ENCODE results near the gene PARP8.
"Not testable (repeated sequence)": the region's sequence is repeated elsewhere in the genome, so short reads cannot be mapped to it uniquely, and the experiment has no call there.

Gene PARP8

GRCh38 chr5:50675385-50675784, 8.9 kb downstream of the PARP8 start:
- DNase-seq (ENCODE audit: low read depth in 1 of 2, low spot score in 1 of 2) = no peak

GRCh38 chr5:50679554-50679953, 13.1 kb downstream of the PARP8 start:
- DNase-seq (ENCODE audit: low read depth in 1 of 2, low spot score in 1 of 2) = not testable (repeated sequence)

- DNase-seq (ENCODE audit: low read depth in 1 of 2, low spot score in 1 of 2) = no peak
Observed at GRCh38 chr5:50684721-50685120, 18.3 kb downstream of the PARP8 start.

GRCh38 chr5:50687548-50687947, 21.1 kb downstream of the PARP8 start:
- DNase-seq (ENCODE audit: low read depth in 1 of 2, low spot score in 1 of 2) = no peak

- no peak for DNase-seq (ENCODE audit: low read depth in 1 of 2, low spot score in 1 of 2)
Observed at GRCh38 chr5:50691399-50692016, 25.1 kb downstream of the PARP8 start.

- DNase-seq (ENCODE audit: low read depth in 1 of 2, low spot score in 1 of 2) = no peak
Observed at GRCh38 chr5:50694027-50694590, 27.7 kb downstream of the PARP8 start.

GRCh38 chr5:50694626-50695025, 28.2 kb downstream of the PARP8 start:
- DNase-seq (ENCODE audit: low read depth in 1 of 2, low spot score in 1 of 2) = not testable (repeated sequence)

GRCh38 chr5:50697739-50698138, 31.3 kb downstream of the PARP8 start:
- no peak for DNase-seq (ENCODE audit: low read depth in 1 of 2, low spot score in 1 of 2)

- DNase-seq (ENCODE audit: low read depth in 1 of 2, low spot score in 1 of 2) = no peak
Observed at GRCh38 chr5:50699737-50700136, 33.3 kb downstream of the PARP8 start.

- DNase-seq (ENCODE audit: low read depth in 1 of 2, low spot score in 1 of 2) = no peak
Observed at GRCh38 chr5:50700706-50701105, 34.3 kb downstream of the PARP8 start.

- DNase-seq (ENCODE audit: low read depth in 1 of 2, low spot score in 1 of 2) = no peak
Observed at GRCh38 chr5:50702615-50703366, 36.4 kb downstream of the PARP8 start.

GRCh38 chr5:50703367-50703666, 36.9 kb downstream of the PARP8 start:
- no peak for DNase-seq (ENCODE audit: low read depth in 1 of 2, low spot score in 1 of 2)

- no peak for DNase-seq (ENCODE audit: low read depth in 1 of 2, low spot score in 1 of 2)
Observed at GRCh38 chr5:50704730-50705129, 38.3 kb downstream of the PARP8 start.

- DNase-seq (ENCODE audit: low read depth in 1 of 2, low spot score in 1 of 2) = no peak
Observed at GRCh38 chr5:50709471-50709870, 43.0 kb downstream of the PARP8 start.

- DNase-seq (ENCODE audit: low read depth in 1 of 2, low spot score in 1 of 2) = no peak
Observed at GRCh38 chr5:50710838-50711237, 44.4 kb downstream of the PARP8 start.

GRCh38 chr5:50711280-50711679, 44.8 kb downstream of the PARP8 start:
- DNase-seq (ENCODE audit: low read depth in 1 of 2, low spot score in 1 of 2) = peak in 1 of 2 donors; percentile 27

- no peak for DNase-seq (ENCODE audit: low read depth in 1 of 2, low spot score in 1 of 2)
Observed at GRCh38 chr5:50712479-50712878, 46.0 kb downstream of the PARP8 start.

- no peak for DNase-seq (ENCODE audit: low read depth in 1 of 2, low spot score in 1 of 2)
Observed at GRCh38 chr5:50715001-50715400, 48.6 kb downstream of the PARP8 start.

GRCh38 chr5:50716134-50716533, 49.7 kb downstream of the PARP8 start:
- DNase-seq (ENCODE audit: low read depth in 1 of 2, low spot score in 1 of 2) = no peak

GRCh38 chr5:50717651-50718050, 51.2 kb downstream of the PARP8 start:
- no peak for DNase-seq (ENCODE audit: low read depth in 1 of 2, low spot score in 1 of 2)

GRCh38 chr5:50720061-50720710, 53.7 kb downstream of the PARP8 start:
- DNase-seq (ENCODE audit: low read depth in 1 of 2, low spot score in 1 of 2) = no peak

- no peak for DNase-seq (ENCODE audit: low read depth in 1 of 2, low spot score in 1 of 2)
Observed at GRCh38 chr5:50722223-50722622, 55.8 kb downstream of the PARP8 start.

Data from activated T-helper 1 cell treated with anti-CD3 and anti-CD28 coated beads, Interleukin-2, amount 50 U/mL, for 16 hours (primary cell).